ENCODE measurements around the gene MB.

GRCh38 chr22:35576671-35577070 lies 40.5 kb downstream of the MB start:
- TF ChIP-seq POLR2A (IDR thresholded peaks at IDR 0.05) = no peak
- no peak for TF ChIP-seq CTCF (IDR thresholded peaks at IDR 0.05)

Measured in breast epithelium (tissue), 3 donors.